Measurements from ENCODE around the gene SS18L1. TPM values are rescaled to one million over a fixed set of nuclear protein-coding genes. Genes with fewer than 3 reads are reported as not detected.

The SS18L1 gene
- total RNA-seq: 6.0 and 10.2 TPM in 2 replicates

GRCh38 chr20:62143081-62143956, at the start of gene SS18L1, which contains the start of gene PSMA7:
Gene SS18L1 (plus strand): TSS chr20:62143769. CDS start chr20:62143821, 52 bp downstream.
Gene PSMA7 (minus strand): TSS chr20:62143394. CDS start chr20:62143303, 91 bp downstream.

GRCh38 chr20:62121776-62122653, 21.6 kb upstream of the SS18L1 start, which contains the start of gene LSM14B:
Gene LSM14B (plus strand): TSS chr20:62122475. CDS start chr20:62122667, 192 bp downstream.

GRCh38 chr20:62182469-62183425, 39.2 kb downstream of the SS18L1 start, which contains the start of gene MTG2:
Gene MTG2 (plus strand): TSS chr20:62183028. CDS start chr20:62193421, 10,393 bp downstream.

GRCh38 chr20:62219992-62220665, 76.6 kb downstream of the SS18L1 start, which contains the start of gene HRH3:
Gene HRH3 (minus strand): TSS chr20:62220278. CDS start chr20:62219970, 308 bp downstream.

Other genes with a start within 250 kb of the SS18L1 start
- 9.9 and 13.5 TPM in 2 replicates for gene TAF4, start 77.9 kb upstream of the SS18L1 start, total RNA-seq
- 17.5 and 21.6 TPM in 2 replicates for gene LSM14B, start 21.3 kb upstream of the SS18L1 start, total RNA-seq
- gene PSMA7, start 375 bp upstream of the SS18L1 start, total RNA-seq: 484 and 626 TPM in 2 replicates
- 18.3 and 30.9 TPM in 2 replicates for gene MTG2, start 39.3 kb downstream of the SS18L1 start, total RNA-seq
- not detected in 2 replicates for gene HRH3, start 76.5 kb downstream of the SS18L1 start, total RNA-seq
- 22.7 and 28.8 TPM in 2 replicates for gene OSBPL2, start 94.8 kb downstream of the SS18L1 start, total RNA-seq
- 252 and 281 TPM in 2 replicates for gene ADRM1, start 159.2 kb downstream of the SS18L1 start, total RNA-seq
- 210 and 243 TPM in 2 replicates for gene LAMA5, start 223.5 kb downstream of the SS18L1 start, total RNA-seq
- gene RPS21, start 243.3 kb downstream of the SS18L1 start, total RNA-seq: 2,524 and 3,677 TPM in 2 replicates